Neuronal stem cell (in vitro differentiated cells): ENCODE results near the gene RBM11.

Source experiments
- DNase-seq: peaks from one replicate; pipeline ENCODE4 v3.0.0-alpha.2; 2013; ENCODE audit warnings: low spot score
- H2AFZ ChIP-seq: one replicate; pipeline ENCODE4 v1.6.1; 2013; ENCODE audit warnings: mild to moderate bottlenecking, low read length, inconsistent platforms
- H2AK5ac ChIP-seq: 2 replicates; pipeline ENCODE4 v1.6.1; 2013; ENCODE audit warnings: low read depth, mild to moderate bottlenecking, inconsistent platforms, low read length, moderate library complexity, mixed read lengths
- H2BK120ac ChIP-seq: 2 replicates; pipeline ENCODE4 v1.6.1; 2013; ENCODE audit warnings: low read depth, mild to moderate bottlenecking, inconsistent platforms, low read length, moderate library complexity, mixed read lengths
- H2BK12ac ChIP-seq: one replicate; pipeline ENCODE4 v1.6.1; 2013; ENCODE audit warnings: low read length, inconsistent platforms
- H2BK15ac ChIP-seq: 2 replicates; pipeline ENCODE4 v1.6.1; 2013; ENCODE audit warnings: mild to moderate bottlenecking, low read length, inconsistent platforms, mixed read lengths
- H2BK5ac ChIP-seq: one replicate; pipeline ENCODE4 v1.6.1; 2013; ENCODE audit warnings: inconsistent platforms, mild to moderate bottlenecking, low read length, moderate library complexity
- H3K14ac ChIP-seq: one replicate; pipeline ENCODE4 v1.6.1; 2013; ENCODE audit warnings: low read length, inconsistent platforms
- H3K18ac ChIP-seq: 2 replicates; pipeline ENCODE4 v1.6.1; 2013; ENCODE audit warnings: low read length, inconsistent platforms
- H3K23ac ChIP-seq: 2 replicates; pipeline ENCODE4 v1.6.1; 2013; ENCODE audit warnings: low read depth, mild to moderate bottlenecking, mixed read lengths, low read length, inconsistent platforms; ENCODE audit not compliant: poor library complexity
- H3K27ac ChIP-seq: replicated peaks from 3 replicates; pipeline ENCODE4 v1.5.1; 2013; ENCODE audit warnings: low read length, inconsistent platforms
- H3K27me3 ChIP-seq, 3 experiments: 2 replicates each; pipeline ENCODE4 v1.6.1; 2013; ENCODE audit warnings: low read length in 3 of 3, mild to moderate bottlenecking in 2 of 3, inconsistent platforms in 1 of 3, low read depth in 1 of 3, mixed read lengths in 1 of 3, moderate library complexity in 1 of 3; ENCODE audit not compliant: control insufficient read depth in 3 of 3, insufficient read depth in 3 of 3
- H3K36me3 ChIP-seq, 2 donors: replicated peaks in 1 of 2; 2 replicates each; pipeline ENCODE4 v1.6.1; 2013; ENCODE audit warnings: low read length in 2 of 2; ENCODE audit not compliant: control insufficient read depth in 2 of 2, insufficient read depth in 2 of 2
- H3K4ac ChIP-seq: 2 replicates; pipeline ENCODE4 v1.6.1; 2013; ENCODE audit warnings: inconsistent platforms, mild to moderate bottlenecking, low read length, moderate library complexity
- H3K4me1 ChIP-seq, 2 donors: 1 replicate in 1 of 2; 2 replicates in 1 of 2; pipeline ENCODE4 v1.6.1; 2013; ENCODE audit warnings: low read length in 2 of 2, low read depth in 1 of 2; ENCODE audit not compliant: control insufficient read depth in 2 of 2, insufficient read depth in 1 of 2
- H3K4me2 ChIP-seq: one replicate; pipeline ENCODE4 v1.6.1; 2013; ENCODE audit warnings: mild to moderate bottlenecking, low read length, inconsistent platforms; ENCODE audit not compliant: insufficient read depth, poor library complexity, severe bottlenecking
- H3K4me3 ChIP-seq, 2 donors: 2 replicates each; pipeline ENCODE4 v1.5.1; 2013; ENCODE audit warnings: low read length in 2 of 2, mild to moderate bottlenecking in 2 of 2, inconsistent platforms in 1 of 2, moderate library complexity in 1 of 2
- H3K79me1 ChIP-seq: one replicate; pipeline ENCODE4 v1.6.1; 2013; ENCODE audit warnings: low read depth, mild to moderate bottlenecking, inconsistent platforms, low read length, moderate library complexity
- H3K9ac ChIP-seq: one replicate; pipeline ENCODE4 v1.6.1; 2013; ENCODE audit warnings: mild to moderate bottlenecking, low read depth, low read length, inconsistent platforms; ENCODE audit not compliant: poor library complexity
- H3K9me3 ChIP-seq, 2 donors: replicated peaks in 1 of 2; 2 replicates each; pipeline versions ENCODE3 to v1.6.1; 2013; ENCODE audit warnings: low read length in 2 of 2, mild to moderate bottlenecking in 2 of 2, inconsistent platforms in 1 of 2, low read depth in 1 of 2, mixed read lengths in 1 of 2, moderate library complexity in 1 of 2; ENCODE audit not compliant: control insufficient read depth in 2 of 2, insufficient read depth in 1 of 2
- H4K8ac ChIP-seq: one replicate; pipeline ENCODE4 v1.6.1; 2013; ENCODE audit warnings: low read depth, mild to moderate bottlenecking, inconsistent platforms, low read length, moderate library complexity
- H4K91ac ChIP-seq: one replicate; pipeline ENCODE4 v1.6.1; 2013; ENCODE audit warnings: low read length, low read depth, mild to moderate bottlenecking, inconsistent platforms; ENCODE audit not compliant: poor library complexity
- WGBS, 2 donors: extraction: QIAGEN DNeasy Blood & Tissue Kit; methylation state at CpG; one replicate each; pipeline ENCODE4 v1.1.7; 2013; ENCODE audit warnings: missing lambda C conversion rate in 2 of 2, mixed read lengths in 1 of 2; ENCODE audit not compliant: insufficient read length in 2 of 2, insufficient replicate concordance in 1 of 2; ENCODE audit errors: extremely low coverage in 2 of 2; 5-methylcytosine and 5-hydroxymethylcytosine counted together

Gene RBM11

DNA sequence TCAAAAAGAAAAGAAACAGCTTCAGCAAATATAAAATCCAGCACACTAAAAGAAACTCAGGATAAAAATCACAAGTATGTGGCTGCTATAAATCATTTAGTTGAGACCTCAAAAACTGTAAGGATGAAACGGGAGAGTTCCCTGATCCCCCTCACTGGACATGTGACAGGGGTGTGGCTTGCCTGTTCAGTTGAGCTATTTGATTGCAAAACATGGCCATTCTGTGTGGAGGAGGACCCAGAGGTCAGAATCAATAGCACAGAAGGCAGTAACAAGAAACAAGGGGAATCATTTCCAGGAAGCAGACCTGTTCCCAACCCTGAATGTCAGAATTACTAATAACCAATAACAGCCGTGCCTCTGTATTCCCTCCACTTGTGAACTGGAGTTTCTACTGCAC is 27.9 kb downstream of the RBM11 start:
- H4K8ac ChIP-seq, result no peak overlapping the region
- no peaks in the 10 kb centered on the region for H3K9me3 ChIP-seq
- no peak overlapping the region for H2AK5ac ChIP-seq
- H3K27me3 ChIP-seq, result peaks cover 0 to 5% (median 0%) of the 10 kb centered on the region in 3 experiments
- H4K91ac ChIP-seq, result no peak overlapping the region
- H2BK5ac ChIP-seq, result no peak overlapping the region
- no peak overlapping the region for H3K14ac ChIP-seq
- no peak for DNase-seq
- H2BK12ac ChIP-seq, result no peak overlapping the region
- H2BK120ac ChIP-seq, result no peak overlapping the region
- H3K18ac ChIP-seq, result no peak overlapping the region
- no peak overlapping the region for H2AFZ ChIP-seq
- no peak overlapping the region for H3K23ac ChIP-seq
- H2BK15ac ChIP-seq, result no peak overlapping the region
- no peak overlapping the region for H3K9ac ChIP-seq
- H3K27ac ChIP-seq, result no peak overlapping the region
- no peaks in the 10 kb centered on the region for H3K4me1 ChIP-seq
- no CpG with 5 or more reads among the region's 2 CpGs for WGBS, 2 donors
- no peak overlapping the region for H3K4me3 ChIP-seq
- no peaks in the 10 kb centered on the region for H3K79me1 ChIP-seq
- H3K36me3 ChIP-seq, result no peaks in the 10 kb centered on the region
- H3K4ac ChIP-seq, result no peak overlapping the region
- H3K4me2 ChIP-seq, result no peak overlapping the region

DNA sequence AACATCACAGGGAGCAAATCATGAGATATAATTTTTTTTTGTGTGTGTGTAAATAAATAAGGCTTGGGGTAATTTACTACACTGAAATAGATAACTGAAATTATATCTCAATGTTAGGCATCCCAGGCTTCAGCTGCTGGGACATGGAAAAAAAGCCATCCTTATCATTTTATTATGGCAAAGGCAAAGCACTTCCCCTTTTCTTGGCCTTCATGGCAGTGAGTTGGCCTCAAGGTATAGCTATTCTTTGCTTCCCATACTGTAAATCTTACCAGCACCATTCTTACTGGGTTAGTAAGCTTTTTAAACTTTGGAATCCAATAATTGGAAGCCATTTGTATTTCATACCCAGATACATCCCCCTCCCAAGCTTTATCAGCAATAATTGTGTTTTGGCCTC is 29.0 kb downstream of the RBM11 start:
- Histone ChIP-seq H3K4me3 (no peak overlapping the region), H2BK12ac (no peak overlapping the region), H2AFZ (no peak overlapping the region), H3K79me1 (no peaks in the 10 kb centered on the region), H3K18ac (no peak overlapping the region), H3K27me3 (peaks cover 0 to 1% (median 0%) of the 10 kb centered on the region in 3 experiments), H3K23ac (no peak overlapping the region), H2BK120ac (no peak overlapping the region), H3K14ac (no peak overlapping the region), H3K4me1 (no peaks in the 10 kb centered on the region), H4K8ac (no peak overlapping the region), H3K4me2 (no peak overlapping the region), H2BK5ac (no peak overlapping the region), H3K4ac (no peak overlapping the region), H3K27ac (no peak overlapping the region), H2BK15ac (no peak overlapping the region), H4K91ac (no peak overlapping the region), H3K9ac (no peak overlapping the region), H3K9me3 (no peaks in the 10 kb centered on the region), H2AK5ac (no peak overlapping the region), H3K36me3 (no peaks in the 10 kb centered on the region)
- no peak for DNase-seq

DNA sequence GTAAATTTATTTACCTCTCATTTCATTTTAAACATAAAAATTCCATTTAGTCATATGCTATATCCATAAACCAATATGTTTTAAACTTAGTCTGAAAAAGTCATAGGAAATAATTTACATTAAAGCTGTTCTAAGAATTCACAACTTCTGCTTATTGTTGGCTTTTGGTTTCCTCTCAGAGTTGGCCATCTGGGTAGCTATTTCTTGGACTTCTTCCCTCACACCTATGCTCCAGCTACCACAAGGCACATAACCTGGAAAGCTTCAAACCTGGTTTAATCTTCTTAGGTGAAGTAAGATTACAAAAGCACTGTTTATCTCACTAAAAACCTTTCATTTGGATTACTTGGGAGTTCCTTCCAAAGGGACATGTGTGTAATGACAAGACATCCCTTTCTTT is 29.8 kb downstream of the RBM11 start:
- no peak overlapping the region for H3K27ac ChIP-seq
- no peak overlapping the region for H4K91ac ChIP-seq
- no peak overlapping the region for H3K4me3 ChIP-seq

DNA sequence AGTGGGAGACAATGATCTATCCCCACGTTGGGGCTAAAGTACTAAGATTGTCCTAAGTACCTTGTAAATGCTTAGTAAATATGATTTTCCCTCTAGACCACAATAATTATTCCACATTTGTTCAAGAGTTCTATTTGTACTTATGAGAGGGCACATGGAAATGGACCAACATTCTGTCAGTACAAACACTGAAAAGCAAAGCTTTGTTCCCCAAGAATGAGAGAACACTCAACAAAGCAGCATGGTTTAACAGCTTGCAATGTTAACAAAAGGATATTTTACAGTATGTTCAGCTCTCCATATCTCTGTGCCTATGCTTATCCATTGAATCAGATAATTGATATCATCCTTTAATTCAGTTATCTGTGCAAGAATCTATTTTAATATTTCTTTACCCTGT is 35.4 kb downstream of the RBM11 start:
- no peak for DNase-seq
- Histone ChIP-seq H3K36me3 (no peaks in the 10 kb centered on the region), H2BK120ac (no peak overlapping the region), H3K4me3 (no peak overlapping the region), H3K4me2 (no peak overlapping the region), H2AFZ (no peak overlapping the region), H4K8ac (no peak overlapping the region), H3K23ac (no peak overlapping the region), H2AK5ac (no peak overlapping the region), H2BK5ac (no peak overlapping the region), H3K14ac (no peak overlapping the region), H3K4me1 (no peaks in the 10 kb centered on the region), H2BK15ac (no peak overlapping the region), H3K9ac (no peak overlapping the region), H3K4ac (no peak overlapping the region), H3K27ac (no peak overlapping the region), H3K9me3 (no peaks in the 10 kb centered on the region), H3K18ac (no peak overlapping the region), H3K27me3 (no peaks in the 10 kb centered on the region), H3K79me1 (no peaks in the 10 kb centered on the region), H4K91ac (no peak overlapping the region), H2BK12ac (no peak overlapping the region)
- no CpG with 5 or more reads among the region's 1 CpG for WGBS, 2 donors

More for the DNA sequence above, 29.8 kb downstream of the RBM11 start:
- no peak overlapping the region for H2BK12ac ChIP-seq
- no peak overlapping the region for H2AFZ ChIP-seq
- no peak overlapping the region for H2BK5ac ChIP-seq
- H3K27me3 ChIP-seq, result no peaks in the 10 kb centered on the region
- no peak overlapping the region for H3K23ac ChIP-seq
- H2BK120ac ChIP-seq, result no peak overlapping the region
- no peak overlapping the region for H2AK5ac ChIP-seq
- no peak overlapping the region for H3K9ac ChIP-seq
- no peak overlapping the region for H3K18ac ChIP-seq
- no peak overlapping the region for H3K4me2 ChIP-seq
- H3K14ac ChIP-seq, result no peak overlapping the region
- no peaks in the 10 kb centered on the region for H3K9me3 ChIP-seq
- no peak overlapping the region for H2BK15ac ChIP-seq
- no peaks in the 10 kb centered on the region for H3K4me1 ChIP-seq
- H4K8ac ChIP-seq, result no peak overlapping the region
- H3K79me1 ChIP-seq, result no peaks in the 10 kb centered on the region
- no peaks in the 10 kb centered on the region for H3K36me3 ChIP-seq
- no peak overlapping the region for H3K4ac ChIP-seq
- no peak for DNase-seq
